ENCODE measurements around the gene DISP2. TPM values are rescaled to one million over a fixed set of nuclear protein-coding genes. Genes with fewer than 3 reads are reported as not detected.

Gene DISP2
- total RNA-seq, 1 experiment from 2014 or later, result 0.87 TPM

GRCh38 chr15:40409366-40409765 is 51.3 kb downstream of the DISP2 start:
- Histone ChIP-seq H3K4me3 (ENCODE audit: low read length) (no peak overlapping the region), H3F3A (ENCODE audit: low read length, unreplicated experiment) (no peaks in the 10 kb centered on the region), H3K9ac (ENCODE audit: low read length) (no peak overlapping the region), H3K4me1 (ENCODE audit: insufficient read depth, low read length) (peaks cover 21% of the 10 kb centered on the region), H3K4me2 (ENCODE audit: low read length) (no peak overlapping the region), H3K36me3 (ENCODE audit: low read depth, low read length) (peaks cover 33% of the 10 kb centered on the region), H3K27me3 (ENCODE audit: low read length) (no peaks in the 10 kb centered on the region), H4K20me1 (ENCODE audit: low read length) (no peaks in the 10 kb centered on the region), H3K9me3 (ENCODE audit: low read length) (no peaks in the 10 kb centered on the region), H3K79me2 (ENCODE audit: low read length) (peaks cover 33% of the 10 kb centered on the region), H3K27ac (ENCODE audit: low read length) (no peak overlapping the region), H2AFZ (ENCODE audit: low read length) (no peak overlapping the region), H3K9me2 (replicated peaks; ENCODE audit: low read length) (no peaks in the 10 kb centered on the region)
- BruUV-seq (replicated peaks), result no TSS peak
- CTCF ChIA-PET, result interaction anchor here (0.6 kb wide), 1 partner anchor 129 kb away, joined by 3 read pairs; no protein-coding TSS in a partner anchor
- ATAC-seq, result peak; percentile 2; the same call in 1 of the 2 replicates
- DNase-seq, result peak; percentile 33
- TF ChIP-seq EZH2 (IDR thresholded peaks at IDR 0.05; ENCODE audit: low read length, unreplicated experiment), result no peak
- POLR2A ChIA-PET (ENCODE audit: unreplicated experiment), result interaction anchor here (0.6 kb wide), 1 partner anchor 65 kb away, joined by 7 read pairs; no protein-coding TSS in a partner anchor
- intact Hi-C loops (cut with micrococcal nuclease), result loop anchor here (5.0 kb wide), 1 partner anchor 67 kb away; the partner anchor contains the start of gene CCDC9B

GRCh38 chr15:40410476-40410875 is 52.5 kb downstream of the DISP2 start:
- no peak overlapping the region for H2AFZ ChIP-seq (ENCODE audit: low read length)
- ATAC-seq (no peak), DNase-seq (no peak)
- H3K9ac ChIP-seq (ENCODE audit: low read length), result no peak overlapping the region
- CTCF ChIA-PET, result no interaction called here
- H3K79me2 ChIP-seq (ENCODE audit: low read length), result peaks cover 33% of the 10 kb centered on the region
- H3F3A ChIP-seq (ENCODE audit: low read length, unreplicated experiment), result no peaks in the 10 kb centered on the region
- intact Hi-C loops (cut with micrococcal nuclease), result no loop called here
- H3K36me3 ChIP-seq (ENCODE audit: low read depth, low read length), result peaks cover 44% of the 10 kb centered on the region
- H3K9me3 ChIP-seq (ENCODE audit: low read length), result no peaks in the 10 kb centered on the region
- no peak overlapping the region for H3K4me2 ChIP-seq (ENCODE audit: low read length)
- POLR2A ChIA-PET (ENCODE audit: unreplicated experiment), result no interaction called here
- no peaks in the 10 kb centered on the region for H4K20me1 ChIP-seq (ENCODE audit: low read length)
- H3K4me1 ChIP-seq (ENCODE audit: insufficient read depth, low read length), result peaks cover 17% of the 10 kb centered on the region
- no TSS peak for BruUV-seq (replicated peaks)
- H3K27me3 ChIP-seq (ENCODE audit: low read length), result no peaks in the 10 kb centered on the region
- H3K27ac ChIP-seq (ENCODE audit: low read length), result no peak overlapping the region
- no peak overlapping the region for H3K4me3 ChIP-seq (ENCODE audit: low read length)
- no peaks in the 10 kb centered on the region for H3K9me2 ChIP-seq (replicated peaks; ENCODE audit: low read length)
- no peak for TF ChIP-seq EZH2 (IDR thresholded peaks at IDR 0.05; ENCODE audit: low read length, unreplicated experiment)
- TF ChIP-seq EZH2phosphoT487 (IDR thresholded peaks at IDR 0.05; ENCODE audit: borderline replicate concordance, low read length), result no peak

- H3K4me1 ChIP-seq (ENCODE audit: insufficient read depth, low read length), result peaks cover 4% of the 10 kb centered on the region
- no peak overlapping the region for H2AFZ ChIP-seq (ENCODE audit: low read length)
- BruUV-seq (replicated peaks), result no TSS peak
- H3K4me2 ChIP-seq (ENCODE audit: low read length), result no peak overlapping the region
- H3K9me2 ChIP-seq (replicated peaks; ENCODE audit: low read length), result no peaks in the 10 kb centered on the region
- no peaks in the 10 kb centered on the region for H3F3A ChIP-seq (ENCODE audit: low read length, unreplicated experiment)
- peaks cover 51% of the 10 kb centered on the region for H3K36me3 ChIP-seq (ENCODE audit: low read depth, low read length)
- H3K9ac ChIP-seq (ENCODE audit: low read length), result no peak overlapping the region
- ATAC-seq (no peak), DNase-seq (no peak)
- H3K79me2 ChIP-seq (ENCODE audit: low read length), result peaks cover 16% of the 10 kb centered on the region
- H3K27me3 ChIP-seq (ENCODE audit: low read length), result no peaks in the 10 kb centered on the region
- ChIA-PET POLR2A (ENCODE audit: unreplicated experiment) (no interaction called here), CTCF (no interaction called here)
- H3K27ac ChIP-seq (ENCODE audit: low read length), result no peak overlapping the region
- H3K4me3 ChIP-seq (ENCODE audit: low read length), result no peak overlapping the region
- TF ChIP-seq CTCF (conservative IDR thresholded peaks at IDR 0.05; ENCODE audit: low read depth, low read length), result no peak
- TF ChIP-seq EZH2phosphoT487 (IDR thresholded peaks at IDR 0.05; ENCODE audit: borderline replicate concordance, low read length), result no peak
- TF ChIP-seq EZH2 (IDR thresholded peaks at IDR 0.05; ENCODE audit: low read length, unreplicated experiment), result no peak
- no peaks in the 10 kb centered on the region for H4K20me1 ChIP-seq (ENCODE audit: low read length)
- intact Hi-C loops (cut with micrococcal nuclease), result no loop called here
- H3K9me3 ChIP-seq (ENCODE audit: low read length), result no peaks in the 10 kb centered on the region
Observed at GRCh38 chr15:40412095-40412759, 54.2 kb downstream of the DISP2 start.
